GM06990 (cell line): ENCODE results near the gene MEIKIN.

Source experiments
- DNase-seq: peaks from one replicate; pipeline ENCODE4 v3.0.0-alpha.2; 2011; ENCODE audit not compliant: insufficient read length; ENCODE audit errors: extremely low read depth
- H3K27me3 ChIP-seq: replicated peaks from 2 replicates; pipeline ENCODE4 v1.6.0; 2011; ENCODE audit warnings: low read length; ENCODE audit not compliant: control insufficient read depth, insufficient read depth
- H3K36me3 ChIP-seq: 2 replicates; pipeline ENCODE4 v1.5.1; 2011; ENCODE audit warnings: low read length; ENCODE audit not compliant: control insufficient read depth, insufficient read depth
- H3K4me3 ChIP-seq: replicated peaks from 2 replicates; pipeline ENCODE4 v1.5.1; 2011; ENCODE audit warnings: low read depth, mild to moderate bottlenecking, control low read depth, low read length
- TF ChIP-seq, protein P1 (sequence below): IDR thresholded peaks from 2 replicates; pipeline ENCODE4 v1.5.1; 2011; ENCODE audit warnings: low read length, control low read depth, mild to moderate bottlenecking, inconsistent platforms; ENCODE audit not compliant: insufficient read depth, poor library complexity, severe bottlenecking

Gene MEIKIN

DNA sequence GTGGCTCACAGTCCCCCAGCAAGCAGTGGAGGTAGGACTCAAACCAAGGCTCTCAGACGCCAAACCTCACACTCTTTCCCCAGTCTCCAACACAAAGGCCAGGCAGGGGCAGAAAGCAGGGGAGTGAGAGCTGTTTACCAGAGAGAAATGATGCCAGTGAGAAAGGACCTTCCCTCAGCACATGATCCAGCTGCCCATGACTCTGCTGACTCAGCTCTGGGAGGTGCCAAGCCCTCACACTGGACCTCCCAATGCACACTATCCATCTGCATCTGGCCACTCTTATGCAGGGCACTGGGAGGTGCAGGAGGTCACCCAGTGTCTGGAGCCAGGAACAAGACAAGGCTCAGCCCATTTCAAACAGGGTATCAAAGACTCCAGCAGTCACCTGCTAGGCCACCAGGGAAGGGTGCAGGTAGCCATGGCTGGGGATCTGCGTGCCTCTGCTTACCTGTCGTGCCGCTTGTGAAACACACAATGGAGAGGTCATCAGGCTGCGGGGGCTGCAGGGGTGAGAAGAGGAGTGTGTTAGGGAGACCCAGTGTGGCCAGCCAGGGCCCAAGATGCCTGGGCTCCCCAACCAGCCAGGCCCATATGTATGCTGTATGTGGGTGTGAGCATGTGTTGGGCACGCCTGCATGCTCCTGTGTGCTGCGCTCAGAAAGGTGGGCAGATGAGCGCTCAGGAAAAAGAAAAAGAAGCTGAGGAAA lies 39.6 kb upstream of the MEIKIN start:
- Histone ChIP-seq H3K4me3 (no peak overlapping the region), H3K36me3 (no peaks in the 10 kb centered on the region), H3K27me3 (no peaks in the 10 kb centered on the region; the same call in none of the 2 replicates)
- no peak for DNase-seq
- TF ChIP-seq, protein P1, sequence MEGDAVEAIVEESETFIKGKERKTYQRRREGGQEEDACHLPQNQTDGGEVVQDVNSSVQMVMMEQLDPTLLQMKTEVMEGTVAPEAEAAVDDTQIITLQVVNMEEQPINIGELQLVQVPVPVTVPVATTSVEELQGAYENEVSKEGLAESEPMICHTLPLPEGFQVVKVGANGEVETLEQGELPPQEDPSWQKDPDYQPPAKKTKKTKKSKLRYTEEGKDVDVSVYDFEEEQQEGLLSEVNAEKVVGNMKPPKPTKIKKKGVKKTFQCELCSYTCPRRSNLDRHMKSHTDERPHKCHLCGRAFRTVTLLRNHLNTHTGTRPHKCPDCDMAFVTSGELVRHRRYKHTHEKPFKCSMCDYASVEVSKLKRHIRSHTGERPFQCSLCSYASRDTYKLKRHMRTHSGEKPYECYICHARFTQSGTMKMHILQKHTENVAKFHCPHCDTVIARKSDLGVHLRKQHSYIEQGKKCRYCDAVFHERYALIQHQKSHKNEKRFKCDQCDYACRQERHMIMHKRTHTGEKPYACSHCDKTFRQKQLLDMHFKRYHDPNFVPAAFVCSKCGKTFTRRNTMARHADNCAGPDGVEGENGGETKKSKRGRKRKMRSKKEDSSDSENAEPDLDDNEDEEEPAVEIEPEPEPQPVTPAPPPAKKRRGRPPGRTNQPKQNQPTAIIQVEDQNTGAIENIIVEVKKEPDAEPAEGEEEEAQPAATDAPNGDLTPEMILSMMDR = no peak

DNA sequence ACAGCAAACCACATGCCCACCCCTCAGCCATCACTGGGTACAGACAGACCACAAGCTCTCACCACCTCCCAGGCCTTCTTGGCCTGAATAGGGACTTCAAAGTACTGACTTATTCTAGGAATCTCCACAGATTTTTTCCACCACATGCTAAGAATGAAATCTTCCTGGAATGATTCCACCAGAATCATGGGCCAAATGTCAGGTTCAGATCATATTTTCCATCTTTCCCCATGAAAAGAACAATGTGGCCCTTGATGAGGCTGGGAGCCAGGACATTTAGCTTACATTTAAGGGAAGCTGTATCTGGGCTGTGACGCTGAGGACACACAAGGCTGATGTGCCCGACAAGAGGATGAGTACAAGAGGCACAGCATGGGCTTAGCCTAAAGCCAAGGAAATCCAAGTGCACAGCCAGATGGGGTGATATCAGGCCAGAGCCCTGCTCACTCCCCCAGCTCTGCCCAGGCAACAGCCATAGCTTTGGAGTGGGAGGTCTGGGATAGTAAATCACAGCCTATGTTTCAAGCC lies 37.8 kb upstream of the MEIKIN start:
- Histone ChIP-seq H3K4me3 (no peak overlapping the region), H3K36me3 (no peaks in the 10 kb centered on the region), H3K27me3 (no peaks in the 10 kb centered on the region; the same call in none of the 2 replicates)
- DNase-seq = no peak
- TF ChIP-seq, protein P1 = no peak

DNA sequence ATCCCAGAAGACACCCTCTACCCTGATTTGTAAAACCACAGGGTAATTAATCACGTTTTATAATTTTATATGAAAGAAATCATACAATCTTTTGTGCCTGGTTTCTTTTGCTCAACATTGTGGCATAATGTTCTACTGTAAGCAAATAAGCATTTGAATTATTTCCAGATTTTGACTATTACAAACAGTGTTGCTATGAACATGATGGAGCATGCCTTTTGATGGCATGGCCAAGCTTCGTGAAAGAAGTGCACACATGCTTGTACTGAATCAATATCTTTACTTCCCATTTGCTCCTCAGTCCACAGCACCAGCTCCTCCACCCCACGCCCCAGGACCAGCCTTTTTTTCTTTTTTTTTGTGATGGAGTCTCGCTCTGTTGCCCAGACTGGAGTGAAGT lies 36.1 kb upstream of the MEIKIN start:
- TF ChIP-seq, protein P1 = no peak
- no peak for DNase-seq
- H3K36me3 ChIP-seq = no peaks in the 10 kb centered on the region
- H3K27me3 ChIP-seq = no peaks in the 10 kb centered on the region; the same call in none of the 2 replicates
- H3K4me3 ChIP-seq = no peak overlapping the region

DNA sequence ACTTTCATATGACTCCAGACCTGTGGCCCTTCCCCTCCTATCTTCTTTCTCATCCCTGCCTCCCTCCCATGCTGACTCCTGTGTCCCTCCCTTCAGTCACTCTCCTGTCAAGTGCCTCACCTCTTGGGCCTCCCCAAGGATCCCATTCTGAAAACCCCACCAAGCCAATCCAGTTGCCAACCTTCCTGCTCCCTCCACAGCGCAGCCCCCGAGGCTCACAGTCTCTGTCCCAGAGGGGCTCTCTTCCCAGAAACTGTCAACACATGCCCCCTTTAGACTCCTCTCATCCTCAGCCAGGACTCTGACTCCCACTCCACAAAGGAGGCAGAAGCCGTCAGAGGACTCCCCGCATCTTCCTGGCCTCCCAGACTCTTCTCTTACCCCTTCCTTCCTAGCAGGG lies 35.2 kb upstream of the MEIKIN start:
- no peaks in the 10 kb centered on the region for H3K36me3 ChIP-seq
- no peak overlapping the region for H3K4me3 ChIP-seq
- no peak for DNase-seq
- TF ChIP-seq, protein P1 = no peak
- no peaks in the 10 kb centered on the region; the same call in none of the 2 replicates for H3K27me3 ChIP-seq

DNA sequence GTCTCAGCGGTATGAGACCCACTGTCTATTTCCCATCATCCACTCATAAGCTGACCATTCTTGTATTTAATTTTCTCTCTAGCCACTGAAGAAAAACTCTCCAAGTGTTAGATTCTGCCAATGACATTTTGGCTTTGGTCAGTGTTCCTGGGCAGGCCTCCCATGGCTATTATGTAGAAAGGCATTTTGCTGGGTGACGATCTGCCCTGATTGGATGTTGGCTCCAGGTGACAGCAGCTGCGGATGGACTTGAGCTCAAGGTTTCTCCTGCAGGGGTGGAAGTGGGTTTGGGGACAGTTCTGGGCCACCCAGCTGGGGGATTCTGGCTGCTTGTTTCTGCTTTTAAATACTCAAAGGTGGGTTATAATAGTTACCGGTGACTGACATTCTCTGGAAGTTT lies 34.4 kb upstream of the MEIKIN start:
- TF ChIP-seq, protein P1 = no peak
- H3K27me3 ChIP-seq = no peaks in the 10 kb centered on the region; the same call in none of the 2 replicates
- H3K4me3 ChIP-seq = no peak overlapping the region

DNA sequence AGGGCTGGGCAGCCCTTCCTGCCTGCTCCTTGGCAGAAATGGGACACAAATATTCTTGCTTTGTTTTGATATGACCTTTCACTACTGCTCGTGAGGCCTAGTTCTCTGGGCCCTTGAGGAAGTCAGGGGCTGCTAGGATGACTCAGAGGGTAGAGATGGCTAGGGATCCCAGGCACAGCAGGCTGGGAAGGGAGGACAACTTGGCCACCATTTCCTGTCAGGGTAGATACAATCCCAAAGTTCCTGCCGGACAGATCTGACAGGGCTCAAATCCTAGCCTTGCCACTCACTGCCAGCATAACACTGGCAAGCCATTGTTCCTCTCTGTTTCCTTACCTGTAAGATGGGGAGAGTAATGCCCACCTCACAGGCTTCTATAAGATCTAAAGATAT lies 31.7 kb upstream of the MEIKIN start:
- no peak for DNase-seq
- Histone ChIP-seq H3K27me3 (no peaks in the 10 kb centered on the region), H3K36me3 (no peaks in the 10 kb centered on the region), H3K4me3 (no peak overlapping the region)
- TF ChIP-seq, protein P1 = no peak

More for the DNA sequence above, 34.4 kb upstream of the MEIKIN start:
- H3K36me3 ChIP-seq = no peaks in the 10 kb centered on the region
- no peak for DNase-seq
